ENCODE data around the gene TXNRD2.

GRCh38 chr22:19854778-19855503, 86.7 kb downstream of the TXNRD2 start, which contains the start of the genes GNB1L and RTL10:
- TF ChIP-seq, protein P1, sequence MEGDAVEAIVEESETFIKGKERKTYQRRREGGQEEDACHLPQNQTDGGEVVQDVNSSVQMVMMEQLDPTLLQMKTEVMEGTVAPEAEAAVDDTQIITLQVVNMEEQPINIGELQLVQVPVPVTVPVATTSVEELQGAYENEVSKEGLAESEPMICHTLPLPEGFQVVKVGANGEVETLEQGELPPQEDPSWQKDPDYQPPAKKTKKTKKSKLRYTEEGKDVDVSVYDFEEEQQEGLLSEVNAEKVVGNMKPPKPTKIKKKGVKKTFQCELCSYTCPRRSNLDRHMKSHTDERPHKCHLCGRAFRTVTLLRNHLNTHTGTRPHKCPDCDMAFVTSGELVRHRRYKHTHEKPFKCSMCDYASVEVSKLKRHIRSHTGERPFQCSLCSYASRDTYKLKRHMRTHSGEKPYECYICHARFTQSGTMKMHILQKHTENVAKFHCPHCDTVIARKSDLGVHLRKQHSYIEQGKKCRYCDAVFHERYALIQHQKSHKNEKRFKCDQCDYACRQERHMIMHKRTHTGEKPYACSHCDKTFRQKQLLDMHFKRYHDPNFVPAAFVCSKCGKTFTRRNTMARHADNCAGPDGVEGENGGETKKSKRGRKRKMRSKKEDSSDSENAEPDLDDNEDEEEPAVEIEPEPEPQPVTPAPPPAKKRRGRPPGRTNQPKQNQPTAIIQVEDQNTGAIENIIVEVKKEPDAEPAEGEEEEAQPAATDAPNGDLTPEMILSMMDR (IDR thresholded peaks at IDR 0.05) = peak in 3 of 4 donors; percentile 6 to 33 (median 24)
- TF ChIP-seq POLR2A (IDR thresholded peaks at IDR 0.05) = peak; percentile 99

Data from right lobe of liver (tissue), 4 donors.